ENCODE results near the gene OLFML2B. TPM values are rescaled to one million over a fixed set of nuclear protein-coding genes. Genes with fewer than 3 reads are reported as not detected.

Gene OLFML2B
- total and polyA plus RNA-seq, 2 of the 4 experiments (the other 2 are of a cell fraction), result 0.36 to 0.74 TPM

DNA sequence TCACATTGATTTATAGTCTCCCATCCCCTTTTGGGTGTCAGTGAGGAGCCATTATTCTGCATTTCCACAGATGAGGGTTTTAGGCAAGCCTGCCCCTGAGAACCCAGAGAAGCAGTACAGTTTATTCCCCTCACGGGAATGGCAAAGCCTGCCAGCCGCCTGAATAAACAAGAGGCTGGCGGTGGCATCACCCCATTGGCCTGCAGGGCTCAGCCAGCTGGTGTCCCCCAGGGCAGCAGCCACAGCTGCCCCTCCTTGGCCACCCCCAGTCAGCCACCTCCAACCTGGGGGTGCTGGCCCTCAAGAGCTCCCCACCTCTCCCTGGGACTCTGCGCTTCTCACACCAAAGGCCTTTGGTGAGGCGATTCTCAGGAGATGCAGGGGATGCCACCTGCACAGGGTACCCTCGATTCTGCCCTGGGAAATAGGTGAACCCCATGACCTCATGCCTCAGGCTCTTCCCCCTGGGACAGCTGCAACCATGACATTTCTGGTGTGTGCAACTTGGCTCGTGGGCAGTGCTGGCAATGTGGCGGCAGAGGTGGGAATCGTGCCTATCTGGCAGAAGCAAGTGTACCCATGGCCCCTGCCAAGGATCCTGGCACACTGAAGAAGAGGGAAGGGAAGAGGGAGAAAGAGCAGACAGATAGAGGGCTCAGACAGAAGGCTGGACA, 14.0 kb downstream of the OLFML2B start:
- Histone ChIP-seq H4K8ac (ENCODE audit: low read depth in 2 of 2, low read length in 2 of 2) (no peak overlapping the region), H3K79me1 (ENCODE audit: low read depth in 1 of 2, low read length in 2 of 2) (no peaks in the 10 kb centered on the region), H3K14ac (replicated peaks; ENCODE audit: low read depth, low read length) (no peak overlapping the region), H3K4me1 (ENCODE audit: control insufficient read depth, insufficient read depth, low read length) (no peaks in the 10 kb centered on the region; the same call in 1 of the 2 replicates), H3K4me3 (ENCODE audit: insufficient read depth, low read depth, low read length) (no peak overlapping the region), H3K18ac (ENCODE audit: low read depth, low read length) (no peak overlapping the region), H4K91ac (ENCODE audit: insufficient read depth, low read depth, low read length) (no peak overlapping the region), H3K9ac (ENCODE audit: low read depth, low read length) (no peak overlapping the region), H2BK20ac (ENCODE audit: low read depth, low read length) (no peak overlapping the region), H2AK9ac (replicated peaks; ENCODE audit: low read depth, low read length, poor library complexity) (no peak overlapping the region), H3K27ac (ENCODE audit: insufficient read depth, low read length) (no peak overlapping the region), H3K36me3 (ENCODE audit: control insufficient read depth, insufficient read depth, low read length) (no peaks in the 10 kb centered on the region), H3K9me1 (ENCODE audit: insufficient read depth, low read length) (peaks cover 3% of the 10 kb centered on the region; the same call in 1 of the 2 replicates), H2BK5ac (ENCODE audit: low read depth, low read length, poor library complexity, severe bottlenecking) (no peak overlapping the region), H3K9me3 (ENCODE audit: control insufficient read depth, insufficient read depth, low read length) (no peaks in the 10 kb centered on the region), H2BK120ac (ENCODE audit: low read depth, low read length) (no peak overlapping the region), H3K4ac (ENCODE audit: low read depth, low read length) (no peak overlapping the region), H3K27me3 (ENCODE audit: control insufficient read depth, insufficient read depth, low read length) (peaks cover 7% of the 10 kb centered on the region; the same call in 1 of the 2 replicates), H2BK15ac (ENCODE audit: low read depth, low read length) (no peak overlapping the region), H4K5ac (ENCODE audit: low read depth, low read length) (no peak overlapping the region), H3K56ac (ENCODE audit: extremely low read depth, insufficient read depth, low read length) (no peak overlapping the region), H4K20me1 (ENCODE audit: insufficient read depth, low read length) (no peaks in the 10 kb centered on the region), H2AFZ (replicated peaks; ENCODE audit: low read length, poor library complexity) (no peak overlapping the region), H3K4me2 (ENCODE audit: low read depth, low read length) (no peak overlapping the region), H2AK5ac (ENCODE audit: low read depth, low read length) (no peak overlapping the region), H3K23ac (ENCODE audit: low read depth, low read length) (no peak overlapping the region)
- in situ Hi-C loops (cut with MboI; ENCODE audit: low sequenced_read_pairs) (no loop called here), intact Hi-C loops (cut with micrococcal nuclease) (no loop called here), dilution Hi-C loops (cut with HindIII; ENCODE audit: low sequenced_read_pairs, unreplicated experiment) (no loop called here)
- 70% methylated on average over 5 of the region's 9 CpGs; no CpG with 5 or more reads in 1 of the 2 experiments for WGBS, 2 experiments (ENCODE audit: extremely low coverage in 2 of 2, insufficient read length in 1 of 2)
- TF ChIP-seq CEBPB (IDR thresholded peaks at IDR 0.05; ENCODE audit: low read depth, low read length) (no peak), MXI1 (IDR thresholded peaks at IDR 0.05; ENCODE audit: borderline replicate concordance, low read depth, low read length) (no peak), RFX5 (IDR thresholded peaks at IDR 0.05; ENCODE audit: low read depth, low read length) (no peak), FOS (IDR thresholded peaks at IDR 0.05; ENCODE audit: low read depth, low read length) (no peak), NFE2L2 (IDR thresholded peaks at IDR 0.05; ENCODE audit: low read depth, low read length) (no peak), MAFK (IDR thresholded peaks at IDR 0.05; ENCODE audit: low read depth, low read length) (no peak), BHLHE40 (IDR thresholded peaks at IDR 0.05; ENCODE audit: low read depth, low read length) (no peak), POLR2A (IDR thresholded peaks at IDR 0.05; ENCODE audit: low read depth, low read length) (no peak), CHD1 (IDR thresholded peaks at IDR 0.05; ENCODE audit: low read depth, low read length) (no peak), SMC3 (IDR thresholded peaks at IDR 0.05; ENCODE audit: low read depth, low read length) (no peak), RAD21 (IDR thresholded peaks at IDR 0.05; ENCODE audit: low read length) (no peak), RCOR1 (IDR thresholded peaks at IDR 0.05; ENCODE audit: insufficient replicate concordance, low read length) (no peak), MAZ (IDR thresholded peaks at IDR 0.05; ENCODE audit: borderline replicate concordance, low read depth, low read length) (no peak)
- TF ChIP-seq, protein P1, sequence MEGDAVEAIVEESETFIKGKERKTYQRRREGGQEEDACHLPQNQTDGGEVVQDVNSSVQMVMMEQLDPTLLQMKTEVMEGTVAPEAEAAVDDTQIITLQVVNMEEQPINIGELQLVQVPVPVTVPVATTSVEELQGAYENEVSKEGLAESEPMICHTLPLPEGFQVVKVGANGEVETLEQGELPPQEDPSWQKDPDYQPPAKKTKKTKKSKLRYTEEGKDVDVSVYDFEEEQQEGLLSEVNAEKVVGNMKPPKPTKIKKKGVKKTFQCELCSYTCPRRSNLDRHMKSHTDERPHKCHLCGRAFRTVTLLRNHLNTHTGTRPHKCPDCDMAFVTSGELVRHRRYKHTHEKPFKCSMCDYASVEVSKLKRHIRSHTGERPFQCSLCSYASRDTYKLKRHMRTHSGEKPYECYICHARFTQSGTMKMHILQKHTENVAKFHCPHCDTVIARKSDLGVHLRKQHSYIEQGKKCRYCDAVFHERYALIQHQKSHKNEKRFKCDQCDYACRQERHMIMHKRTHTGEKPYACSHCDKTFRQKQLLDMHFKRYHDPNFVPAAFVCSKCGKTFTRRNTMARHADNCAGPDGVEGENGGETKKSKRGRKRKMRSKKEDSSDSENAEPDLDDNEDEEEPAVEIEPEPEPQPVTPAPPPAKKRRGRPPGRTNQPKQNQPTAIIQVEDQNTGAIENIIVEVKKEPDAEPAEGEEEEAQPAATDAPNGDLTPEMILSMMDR (conservative IDR thresholded peaks at IDR 0.05; ENCODE audit: low read depth, low read length), result no peak
- TF ChIP-seq, protein P2, sequence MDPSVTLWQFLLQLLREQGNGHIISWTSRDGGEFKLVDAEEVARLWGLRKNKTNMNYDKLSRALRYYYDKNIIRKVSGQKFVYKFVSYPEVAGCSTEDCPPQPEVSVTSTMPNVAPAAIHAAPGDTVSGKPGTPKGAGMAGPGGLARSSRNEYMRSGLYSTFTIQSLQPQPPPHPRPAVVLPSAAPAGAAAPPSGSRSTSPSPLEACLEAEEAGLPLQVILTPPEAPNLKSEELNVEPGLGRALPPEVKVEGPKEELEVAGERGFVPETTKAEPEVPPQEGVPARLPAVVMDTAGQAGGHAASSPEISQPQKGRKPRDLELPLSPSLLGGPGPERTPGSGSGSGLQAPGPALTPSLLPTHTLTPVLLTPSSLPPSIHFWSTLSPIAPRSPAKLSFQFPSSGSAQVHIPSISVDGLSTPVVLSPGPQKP (IDR thresholded peaks at IDR 0.05; ENCODE audit: borderline replicate concordance, low read depth, low read length), result no peak
- TF ChIP-seq, protein P3, sequence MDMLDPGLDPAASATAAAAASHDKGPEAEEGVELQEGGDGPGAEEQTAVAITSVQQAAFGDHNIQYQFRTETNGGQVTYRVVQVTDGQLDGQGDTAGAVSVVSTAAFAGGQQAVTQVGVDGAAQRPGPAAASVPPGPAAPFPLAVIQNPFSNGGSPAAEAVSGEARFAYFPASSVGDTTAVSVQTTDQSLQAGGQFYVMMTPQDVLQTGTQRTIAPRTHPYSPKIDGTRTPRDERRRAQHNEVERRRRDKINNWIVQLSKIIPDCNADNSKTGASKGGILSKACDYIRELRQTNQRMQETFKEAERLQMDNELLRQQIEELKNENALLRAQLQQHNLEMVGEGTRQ (IDR thresholded peaks at IDR 0.05; ENCODE audit: low read depth, low read length), result no peak
- ATAC-seq (ENCODE audit: low read depth), result no peak
- DNase-seq, result no peak
- BruUV-seq (replicated peaks), result no TSS peak
- ChIA-PET CTCF (no interaction called here), POLR2A (ENCODE audit: unreplicated experiment) (no interaction called here)

Data from IMR-90 (cell line).